OCI-LY7 (cell line): ENCODE data around the gene CBFA2T3. TPM values are rescaled to one million over a fixed set of nuclear protein-coding genes. Genes with fewer than 3 reads are reported as not detected.

ENCODE experiments used
- BruUV-seq: library from RNA; stranded (reverse); fragments of 400-500 nt; replicated peaks from 2 replicates; lab custom pipeline; 2021; lab: Mats Ljungman, UMichigan
- CTCF ChIA-PET: fragments of 300-600 bp; sonication (Branson Sonifier 250); formaldehyde crosslinking; loops from one replicate; lab custom pipeline; 2022; ENCODE audit warnings: antibody characterized with exemption; ENCODE audit not compliant: unreplicated experiment; lab: Charles Lee
- POLR2A ChIA-PET: fragments of 300-600 bp; sonication (Branson Sonifier 250); formaldehyde crosslinking; loops from one replicate; lab custom pipeline; 2022; ENCODE audit warnings: antibody characterized with exemption; lab: Charles Lee
- DNase-seq: peaks from one replicate; pipeline ENCODE4 v3.0.0-alpha.2; 2015; ENCODE audit warnings: low spot score
- H2AFZ ChIP-seq: fragments of 200-600 bp; sonication (generic), shearing (Covaris generic); 2 replicates; pipeline ENCODE4 v1.6.1; 2014; ENCODE audit warnings: mild to moderate bottlenecking, antibody characterized with exemption, low read length, moderate library complexity
- H3K27ac ChIP-seq: fragments of 200-600 bp; sonication (generic); 2 replicates; pipeline ENCODE4 v1.5.1; 2014; ENCODE audit warnings: mixed run types, low read depth, mild to moderate bottlenecking, moderate library complexity, low read length, inconsistent platforms; ENCODE audit not compliant: poor library complexity, severe bottlenecking
- H3K36me3 ChIP-seq: fragments of 200-600 bp; sonication (generic); 2 replicates; pipeline ENCODE4 v1.6.1; 2014; ENCODE audit warnings: mild to moderate bottlenecking, antibody characterized with exemption, low read length, moderate library complexity, mixed read lengths; ENCODE audit not compliant: insufficient read depth
- H3K4me1 ChIP-seq: fragments of 200-600 bp; sonication (generic); 2 replicates; pipeline ENCODE4 v1.5.1; 2014; ENCODE audit warnings: mild to moderate bottlenecking, low read length; ENCODE audit not compliant: insufficient read depth, poor library complexity, severe bottlenecking
- H3K4me2 ChIP-seq: fragments of 200-600 bp; sonication (generic); 2 replicates; pipeline ENCODE4 v1.6.1; 2014; ENCODE audit warnings: mild to moderate bottlenecking, low read length
- H3K4me3 ChIP-seq: fragments of 200-600 bp; sonication (generic); 2 replicates; pipeline ENCODE4 v1.5.1; 2014; ENCODE audit warnings: mild to moderate bottlenecking, low read depth, low read length; ENCODE audit not compliant: poor library complexity, severe bottlenecking
- H3K79me2 ChIP-seq: fragments of 200-600 bp; sonication (generic); 2 replicates; pipeline ENCODE4 v1.6.1; 2016; ENCODE audit warnings: low read depth, mild to moderate bottlenecking, low read length, moderate library complexity, mixed read lengths; ENCODE audit not compliant: insufficient read depth
- H3K9me2 ChIP-seq: fragments of 200-600 bp; sonication (generic); 2 replicates; pipeline ENCODE4 v1.6.1; 2016; ENCODE audit warnings: mild to moderate bottlenecking, low read length, mixed read lengths; ENCODE audit not compliant: insufficient read depth
- H3K9me3 ChIP-seq: fragments of 200-600 bp; sonication (generic); 2 replicates; pipeline ENCODE4 v1.6.1; 2014; ENCODE audit warnings: mild to moderate bottlenecking, mixed run types, low read length, mixed read lengths
- H4K20me1 ChIP-seq: fragments of 200-600 bp; sonication (generic); 2 replicates; pipeline ENCODE4 v1.6.1; 2014; ENCODE audit warnings: mild to moderate bottlenecking, antibody characterized with exemption, low read length, moderate library complexity, mixed read lengths; ENCODE audit not compliant: insufficient read depth
- CTCF ChIP-seq: fragments of 200-600 bp; sonication (generic); conservative IDR thresholded peaks from 2 replicates; pipeline ENCODE4 v1.5.1; 2014; ENCODE audit warnings: mild to moderate bottlenecking, antibody characterized with exemption, low read length, moderate library complexity, mixed read lengths
- EZH2phosphoT487 ChIP-seq: fragments of 200-600 bp; sonication (generic); IDR thresholded peaks from 2 replicates; pipeline ENCODE4 v1.6.1; 2018; ENCODE audit warnings: low read depth, borderline replicate concordance, mild to moderate bottlenecking, mixed run types, antibody characterized with exemption, low read length, moderate library complexity, mixed read lengths
- intact Hi-C: fragments of 100-400 bp; cut with micrococcal nuclease; formaldehyde crosslinking; loops from one replicate; pipeline ENCODE4 v1.10.0; 2022; ENCODE audit not compliant: unreplicated experiment
- total RNA-seq, 2 experiments: library from RNA; depleted of rRNA in 1 of 2; stranded (reverse); fragments of >200 nt in 1 of 2; shearing (Covaris generic) in 1 of 2; gene quantifications; 2 replicates each; pipeline ENCODE4 v1.2.3, GENCODE V29; 2014 to 2022

CBFA2T3 gene
- total RNA-seq, 2 experiments from 2014 or later: 1.1 to 48.0 TPM

DNA sequence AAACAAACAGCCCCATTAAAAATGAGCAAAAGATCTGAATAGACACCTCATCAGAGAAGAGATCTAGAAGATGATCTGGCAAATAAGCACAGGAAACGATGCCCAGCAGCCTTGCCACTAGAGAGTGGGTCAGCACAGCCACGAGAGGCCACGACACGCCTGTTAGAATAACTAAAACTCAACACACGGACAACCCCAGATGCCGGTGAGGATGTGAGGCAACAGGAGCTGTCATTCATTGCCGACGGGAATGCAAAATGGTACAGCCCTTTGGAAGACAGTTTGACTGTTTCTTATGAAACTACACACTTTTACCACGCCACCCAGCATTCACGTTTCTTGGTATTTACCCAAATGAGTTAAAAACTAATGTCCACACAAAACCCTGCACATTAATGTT is 31.5 kb downstream of the CBFA2T3 start:
- no peak for TF ChIP-seq CTCF
- TF ChIP-seq EZH2phosphoT487: no peak
- no peaks in the 10 kb centered on the region for H4K20me1 ChIP-seq
- no peaks in the 10 kb centered on the region for H3K9me3 ChIP-seq
- H3K4me3 ChIP-seq: no peak overlapping the region
- BruUV-seq: no TSS peak
- H3K4me2 ChIP-seq: no peak overlapping the region
- H3K36me3 ChIP-seq: no peaks in the 10 kb centered on the region
- no peak for DNase-seq
- intact Hi-C loops: no loop called here
- H2AFZ ChIP-seq: no peak overlapping the region
- H3K27ac ChIP-seq: no peak overlapping the region
- POLR2A ChIA-PET: interaction anchor here (0.7 to 0.9 kb wide), 2 partner anchors 12 to 27 kb away, joined by 3 read pairs; no protein-coding TSS in a partner anchor
- H3K4me1 ChIP-seq: peaks cover 26% of the 10 kb centered on the region
- no peaks in the 10 kb centered on the region for H3K79me2 ChIP-seq
- CTCF ChIA-PET: no interaction called here
- no peaks in the 10 kb centered on the region for H3K9me2 ChIP-seq

GRCh38 chr16:88943741-88944140 is 33.3 kb downstream of the CBFA2T3 start:
- Histone ChIP-seq H3K9me3 (no peaks in the 10 kb centered on the region), H3K4me2 (peak overlapping the region; percentile 66), H2AFZ (no peak overlapping the region), H4K20me1 (no peaks in the 10 kb centered on the region), H3K27ac (no peak overlapping the region), H3K4me1 (peaks cover 43% of the 10 kb centered on the region), H3K9me2 (no peaks in the 10 kb centered on the region), H3K79me2 (no peaks in the 10 kb centered on the region), H3K36me3 (no peaks in the 10 kb centered on the region), H3K4me3 (no peak overlapping the region)
- DNase-seq: no peak
- no peak for TF ChIP-seq CTCF
- intact Hi-C loops: loop anchor here (2.0 to 5.0 kb wide), 2 partner anchors 119 to 155 kb away; no protein-coding TSS in a partner anchor
- BruUV-seq: no TSS peak
- ChIA-PET CTCF (interaction anchor here (0.6 kb wide), 1 partner anchor 341 kb away, joined by 3 read pairs; no protein-coding TSS in a partner anchor), POLR2A (no interaction called here)

GRCh38 chr16:88943131-88943664 is 33.8 kb downstream of the CBFA2T3 start:
- Histone ChIP-seq H3K79me2 (no peaks in the 10 kb centered on the region), H3K27ac (peak overlapping the region; percentile 15), H3K9me2 (no peaks in the 10 kb centered on the region), H2AFZ (no peak overlapping the region), H3K4me3 (peak overlapping the region; percentile 47), H4K20me1 (no peaks in the 10 kb centered on the region), H3K4me2 (peak overlapping the region; percentile 66), H3K4me1 (peaks cover 46% of the 10 kb centered on the region), H3K9me3 (no peaks in the 10 kb centered on the region), H3K36me3 (no peaks in the 10 kb centered on the region)
- CTCF ChIA-PET: no interaction called here
- TF ChIP-seq CTCF: no peak
- no peak for TF ChIP-seq EZH2phosphoT487
- DNase-seq: peak; percentile 69
- no TSS peak for BruUV-seq
- intact Hi-C loops: loop anchor here (2.0 to 5.0 kb wide), 2 partner anchors 119 to 156 kb away; no protein-coding TSS in a partner anchor
- POLR2A ChIA-PET: interaction anchor here (1.1 kb wide), 1 partner anchor 173 kb away, joined by 3 read pairs; no protein-coding TSS in a partner anchor
